HEK293 (cell line): ENCODE measurements around the gene PLOD3.

Experiments used
- CTCF ChIA-PET: fragments of 350-600 bp; formaldehyde crosslinking; extraction: SDS; loops from one replicate; lab custom pipeline; 2021; ENCODE audit warnings: antibody characterized with exemption; lab: Yijun Ruan, JAX
- POLR2A ChIA-PET: fragments of 300-600 bp; formaldehyde crosslinking; extraction: SDS; loops from one replicate; lab custom pipeline; 2020; ENCODE audit warnings: antibody characterized with exemption, inconsistent platforms; lab: Yijun Ruan, JAX
- H3K27ac ChIP-seq: fragments of 200-500 bp; sonication (Bioruptor generic); 2 replicates; pipeline ENCODE4 v1.5.1; 2014; ENCODE audit warnings: low read depth, low read length, control low read depth, inconsistent platforms; ENCODE audit errors: extremely low read depth
- H3K36me3 ChIP-seq, 2 experiments: fragments of 200-500 bp in 1 of 2; sonication (Bioruptor generic) in 1 of 2; 1 replicate in 1 of 2; 2 replicates in 1 of 2; pipeline ENCODE4 v1.5.1; 2014 to 2017; ENCODE audit warnings: inconsistent platforms in 2 of 2, low read length in 2 of 2; ENCODE audit not compliant: control insufficient read depth in 2 of 2, insufficient read depth in 1 of 2
- H3K4me1 ChIP-seq: fragments of 200-500 bp; sonication (Bioruptor generic); 2 replicates; pipeline ENCODE4 v1.5.1; 2014; ENCODE audit warnings: mild to moderate bottlenecking, low read length, inconsistent platforms; ENCODE audit not compliant: control insufficient read depth, insufficient read depth
- H3K4me3 ChIP-seq: 2 replicates; pipeline ENCODE4 v1.5.1; 2011; ENCODE audit warnings: low read depth, mild to moderate bottlenecking, control low read depth, low read length, moderate library complexity
- H3K9me3 ChIP-seq: fragments of 200-500 bp; sonication (Bioruptor generic); 2 replicates; pipeline ENCODE4 v1.5.1; 2014; ENCODE audit warnings: low read depth, low read length, inconsistent platforms; ENCODE audit not compliant: control insufficient read depth, insufficient read depth
- GFI1B ChIP-seq: fragments of 450-650 bp; formaldehyde crosslinking; IDR thresholded peaks from 2 replicates; pipeline ENCODE4 v1.5.1; 2016; ENCODE audit warnings: missing biosample characterization, missing genetic modification characterization
- SP2 ChIP-seq: fragments of 450-650 bp; formaldehyde crosslinking; IDR thresholded peaks from 2 replicates; pipeline ENCODE4 v1.5.1; 2016; ENCODE audit warnings: missing biosample characterization, missing genetic modification characterization
- ZBTB1 ChIP-seq: fragments of 450-650 bp; formaldehyde crosslinking; IDR thresholded peaks from 2 replicates; pipeline ENCODE4 v1.5.1; 2016; ENCODE audit warnings: missing biosample characterization, missing genetic modification characterization
- ZNF133 ChIP-seq: fragments of 450-650 bp; formaldehyde crosslinking; IDR thresholded peaks from 2 replicates; pipeline ENCODE4 v1.5.1; 2016; ENCODE audit warnings: missing biosample characterization, missing genetic modification characterization
- ZNF148 ChIP-seq: fragments of 450-650 bp; formaldehyde crosslinking; IDR thresholded peaks from 2 replicates; pipeline ENCODE4 v1.5.0; 2017; ENCODE audit warnings: missing biosample characterization, missing genetic modification characterization, borderline replicate concordance
- ZNF16 ChIP-seq: fragments of 450-650 bp; formaldehyde crosslinking; IDR thresholded peaks from 2 replicates; pipeline ENCODE4 v1.5.1; 2016; ENCODE audit warnings: low read depth, missing biosample characterization, missing genetic modification characterization
- ZNF266 ChIP-seq: fragments of 450-650 bp; formaldehyde crosslinking; IDR thresholded peaks from 2 replicates; pipeline ENCODE4 v1.5.1; 2016; ENCODE audit warnings: missing biosample characterization, missing genetic modification characterization, low read depth
- ZNF280C ChIP-seq: fragments of 450-650 bp; formaldehyde crosslinking; IDR thresholded peaks from 2 replicates; pipeline ENCODE4 v1.5.1; 2016; ENCODE audit warnings: missing biosample characterization, missing genetic modification characterization
- ZNF280D ChIP-seq: fragments of 450-650 bp; formaldehyde crosslinking; IDR thresholded peaks from 2 replicates; pipeline ENCODE4 v1.5.1; 2016; ENCODE audit warnings: missing biosample characterization, missing genetic modification characterization
- ZNF473 ChIP-seq: fragments of 450-650 bp; formaldehyde crosslinking; IDR thresholded peaks from 2 replicates; pipeline ENCODE4 v1.5.1; 2017; ENCODE audit warnings: missing biosample characterization, missing genetic modification characterization
- ZNF514 ChIP-seq: fragments of 450-650 bp; formaldehyde crosslinking; IDR thresholded peaks from 2 replicates; pipeline ENCODE4 v1.5.1; 2016; ENCODE audit warnings: missing biosample characterization, missing genetic modification characterization
- ZNF544 ChIP-seq: fragments of 450-650 bp; formaldehyde crosslinking; IDR thresholded peaks from 2 replicates; pipeline ENCODE4 v1.5.0; 2017; ENCODE audit warnings: missing biosample characterization, missing genetic modification characterization
- ZNF580 ChIP-seq: fragments of 450-650 bp; formaldehyde crosslinking; IDR thresholded peaks from 2 replicates; pipeline ENCODE4 v1.5.1; 2016; ENCODE audit warnings: missing biosample characterization, missing genetic modification characterization
- ZNF623 ChIP-seq: fragments of 450-650 bp; formaldehyde crosslinking; IDR thresholded peaks from 2 replicates; pipeline ENCODE4 v1.5.1; 2016; ENCODE audit warnings: missing biosample characterization, missing genetic modification characterization
- ZNF629 ChIP-seq: fragments of 450-650 bp; formaldehyde crosslinking; IDR thresholded peaks from 2 replicates; pipeline ENCODE4 v1.5.1; 2017; ENCODE audit warnings: missing biosample characterization, missing genetic modification characterization
- ZNF837 ChIP-seq: fragments of 450-650 bp; formaldehyde crosslinking; IDR thresholded peaks from 2 replicates; pipeline ENCODE4 v1.5.1; 2016; ENCODE audit warnings: missing biosample characterization, missing genetic modification characterization
- ZSCAN30 ChIP-seq: fragments of 450-650 bp; IDR thresholded peaks from 2 replicates; pipeline ENCODE4 v1.5.1; 2018; ENCODE audit warnings: missing biosample characterization, mild to moderate bottlenecking, missing genetic modification characterization, moderate library complexity

PLOD3 gene

GRCh38 chr7:101223528-101223927 is 6.1 kb upstream of the PLOD3 start (continued):
- TF ChIP-seq ZNF16 (tag by site-specific recombination), result no peak
- TF ChIP-seq, all 188 proteins: peak for 0

GRCh38 chr7:101222275-101222830 is 5.0 kb upstream of the PLOD3 start:
- Histone ChIP-seq H3K36me3 (peaks cover 3 to 20% of the 10 kb centered on the region in 2 experiments; a peak in 2 of 3 replicates), H3K27ac (no peak overlapping the region), H3K9me3 (no peaks in the 10 kb centered on the region), H3K4me3 (no peak overlapping the region), H3K4me1 (no peaks in the 10 kb centered on the region)
- TF ChIP-seq ZNF133 (tag by site-specific recombination) (no peak), ZNF629 (tag by site-specific recombination) (no peak), ZNF580 (tag by site-specific recombination) (no peak), ZNF473 (tag by site-specific recombination) (no peak), ZNF837 (tag by site-specific recombination) (no peak), ZNF266 (tag by site-specific recombination) (no peak), ZBTB1 (tag by site-specific recombination) (no peak), SP2 (tag by site-specific recombination) (no peak), ZSCAN30 (tag by site-specific recombination) (no peak), ZNF514 (tag by site-specific recombination) (no peak), ZNF280D (tag by site-specific recombination) (no peak), GFI1B (no peak), ZNF280C (tag by site-specific recombination) (no peak), ZNF148 (tag by site-specific recombination) (no peak), ZNF623 (tag by site-specific recombination) (no peak), ZNF544 (tag by site-specific recombination) (no peak)
- POLR2A ChIA-PET, result interaction anchor here (0.5 kb wide), 1 partner anchor 514 kb away, joined by 3 read pairs; no protein-coding TSS in a partner anchor
- CTCF ChIA-PET, result interaction anchor here (0.5 to 1.3 kb wide), 3 partner anchors 8 to 91 kb away, joined by 3 read pairs; no protein-coding TSS in a partner anchor
